ENCODE data around the gene LTBP3.

Gene LTBP3

GRCh38 chr11:65585396-65586246 lies 27.5 kb upstream of the LTBP3 start:
- DNase-seq (ENCODE audit: low spot score): no peak

- DNase-seq (ENCODE audit: low spot score): no peak
Measured at GRCh38 chr11:65584723-65585171, 26.6 kb upstream of the LTBP3 start.

GRCh38 chr11:65584106-65584505 lies 25.9 kb upstream of the LTBP3 start:
- no peak for DNase-seq (ENCODE audit: low spot score)

DNA sequence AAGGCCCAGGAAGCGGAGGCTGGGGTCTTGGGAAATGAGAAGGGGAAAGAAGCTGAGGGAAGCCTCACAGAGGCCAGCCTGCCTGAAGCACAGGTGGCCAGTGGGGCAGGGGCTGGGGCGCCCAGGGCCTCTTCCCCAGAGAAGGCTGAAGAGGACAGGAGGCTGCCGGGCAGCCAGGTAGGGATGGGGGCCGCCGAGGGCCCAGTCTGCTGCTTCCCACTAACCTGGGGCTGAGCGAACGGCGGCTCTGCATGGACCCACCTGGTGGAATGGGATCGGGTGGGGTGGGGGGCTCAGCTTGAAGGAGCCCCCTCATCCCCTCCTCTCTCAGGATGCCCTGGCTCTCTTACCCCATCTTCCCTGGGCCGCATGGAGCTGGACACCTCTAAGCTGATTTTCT lies 25.4 kb upstream of the LTBP3 start:
- no peak for DNase-seq (ENCODE audit: low spot score)

- no peak for DNase-seq (ENCODE audit: low spot score)
Measured at GRCh38 chr11:65581928-65582327, 23.8 kb upstream of the LTBP3 start.

DNA sequence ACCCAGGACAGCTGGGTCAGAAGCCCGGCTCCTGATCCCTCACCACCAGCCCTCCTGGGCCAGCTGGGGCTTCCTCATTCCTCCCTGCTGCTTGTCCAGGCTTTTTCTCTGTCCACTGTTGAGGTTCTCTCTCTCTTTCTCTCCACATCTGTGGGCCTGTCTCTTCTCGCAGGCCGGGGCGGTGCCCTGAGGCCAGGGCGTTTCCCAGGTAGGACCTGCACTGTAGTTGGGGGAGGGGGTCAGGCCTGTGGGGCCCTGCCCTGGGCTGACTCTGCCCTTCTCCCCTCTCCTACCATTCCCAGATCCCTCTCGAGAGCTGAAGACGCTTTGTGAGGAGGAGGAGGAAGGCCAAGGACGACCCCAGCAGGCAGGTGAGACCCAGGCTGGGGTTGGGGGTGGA lies 22.6 kb upstream of the LTBP3 start:
- DNase-seq (ENCODE audit: low spot score): no peak

DNA sequence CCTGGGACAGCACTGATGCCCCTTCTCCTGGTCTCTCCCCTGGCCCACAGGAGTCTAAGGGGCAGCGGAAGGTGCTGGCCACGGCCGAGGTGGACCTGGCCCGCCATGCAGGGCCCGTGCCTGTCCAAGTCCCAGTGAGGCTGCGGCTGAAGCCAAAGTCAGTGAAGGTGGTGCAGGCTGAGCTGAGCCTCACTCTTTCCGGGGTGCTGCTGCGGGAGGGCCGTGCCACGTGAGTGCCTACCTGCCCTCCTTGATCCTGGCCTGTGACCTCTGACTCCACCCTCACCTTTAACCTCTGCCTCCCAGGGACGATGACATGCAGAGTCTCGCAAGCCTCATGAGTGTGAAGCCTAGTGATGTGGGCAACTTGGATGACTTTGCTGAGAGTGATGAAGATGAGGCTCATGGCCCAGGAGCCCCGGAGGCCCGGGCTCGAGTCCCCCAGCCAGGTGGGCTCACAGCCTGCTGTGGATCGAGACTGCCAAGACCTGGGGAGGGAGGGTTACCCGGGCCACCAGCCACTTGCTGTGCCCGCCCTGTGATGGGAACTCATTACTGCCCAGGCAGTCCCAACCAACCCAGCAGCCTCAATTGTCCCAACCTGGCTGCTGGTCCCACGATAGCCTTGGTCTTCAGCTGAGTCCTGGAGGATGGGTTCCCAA lies 22.0 kb upstream of the LTBP3 start:
- DNase-seq (ENCODE audit: low spot score): no peak

- DNase-seq (ENCODE audit: low spot score): no peak
Measured at GRCh38 chr11:65579291-65579690, 21.1 kb upstream of the LTBP3 start.

DNA sequence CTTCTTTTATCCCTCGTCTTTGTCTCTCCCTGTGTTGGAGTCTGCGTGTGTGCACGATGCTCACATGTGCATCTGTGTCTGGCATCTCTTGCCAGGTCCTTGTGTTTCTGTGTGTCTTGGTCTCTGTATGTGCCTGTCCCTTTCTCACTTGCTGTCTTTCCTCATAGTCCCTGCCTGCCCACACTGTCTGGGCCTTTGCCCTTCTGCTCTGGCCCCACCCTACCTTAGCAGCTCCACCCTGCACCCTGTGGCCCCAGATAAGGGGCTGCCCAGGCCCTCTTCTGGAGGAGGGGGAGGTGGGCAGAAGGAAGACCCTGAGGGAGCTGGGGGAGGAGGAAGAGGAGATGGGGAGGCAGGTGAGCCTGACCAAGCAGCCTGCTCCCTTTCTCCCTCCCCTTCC lies 20.5 kb upstream of the LTBP3 start:
- DNase-seq (ENCODE audit: low spot score): no peak

- no peak for DNase-seq (ENCODE audit: low spot score)
Measured at GRCh38 chr11:65578134-65578533, 20.0 kb upstream of the LTBP3 start.

DNA sequence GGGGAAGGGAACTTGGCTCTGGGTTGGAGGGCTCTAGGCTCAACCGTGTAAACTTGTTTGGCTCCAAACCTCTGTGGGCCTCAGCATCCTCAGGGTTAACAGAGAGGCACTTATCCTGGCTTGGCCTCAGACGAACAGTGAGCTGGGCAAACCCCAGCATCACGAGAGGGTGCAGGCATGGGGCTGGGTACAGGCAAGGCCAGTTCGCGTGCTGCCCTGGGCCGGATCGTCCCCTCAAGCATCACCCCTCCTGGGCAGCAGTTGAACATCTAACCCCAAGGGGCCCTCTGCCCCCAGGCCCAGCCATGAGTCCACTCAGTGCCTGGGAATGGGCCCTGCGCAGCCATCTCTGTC lies 19.6 kb upstream of the LTBP3 start:
- no peak for DNase-seq (ENCODE audit: low spot score)

DNA sequence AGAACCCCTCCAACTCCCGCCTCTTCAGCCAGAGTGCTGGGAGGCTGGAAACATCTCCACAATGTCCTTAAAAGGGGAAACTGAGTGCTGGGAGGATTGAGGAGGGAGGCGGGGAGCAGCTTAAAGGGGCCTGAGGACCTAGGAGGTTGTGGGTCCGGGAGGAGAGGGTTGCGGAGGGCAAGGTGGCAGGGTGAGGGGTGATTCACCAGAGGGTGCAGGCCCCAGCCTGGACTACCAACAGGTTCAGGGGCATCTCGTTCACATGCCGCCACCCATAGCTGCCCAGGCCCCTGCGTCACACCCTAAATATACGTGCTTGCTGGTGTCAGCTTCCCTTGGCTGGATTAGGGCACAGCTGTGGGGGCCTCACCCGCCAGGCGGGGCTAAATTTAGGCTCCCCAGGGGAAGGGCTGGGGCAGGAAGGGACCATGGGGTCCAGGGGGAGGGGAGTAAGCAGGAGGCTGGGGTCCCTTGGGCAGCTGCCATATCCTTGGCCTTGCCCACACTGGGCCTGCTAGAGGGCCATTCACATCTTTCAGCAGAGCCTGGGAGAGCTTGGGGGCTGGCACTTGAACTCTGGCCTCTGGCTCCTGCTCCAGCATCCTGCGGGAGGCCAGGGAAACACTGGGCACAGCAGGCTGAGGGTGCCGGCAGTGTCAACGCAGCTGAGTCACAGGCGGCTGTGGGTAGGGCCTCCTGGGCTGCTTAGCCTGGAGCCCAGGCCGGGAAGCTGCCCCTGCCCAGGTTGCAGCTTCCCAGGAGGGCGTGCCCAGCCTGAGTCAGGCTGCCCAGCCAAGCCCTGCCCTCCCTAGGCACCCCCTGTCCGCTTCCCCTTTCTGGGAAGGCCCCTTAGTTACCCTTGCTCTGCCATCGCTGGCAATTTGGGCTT lies 19.0 kb upstream of the LTBP3 start:
- no peak for DNase-seq (ENCODE audit: low spot score)

- DNase-seq (ENCODE audit: low spot score): no peak
Measured at GRCh38 chr11:65576232-65576866, 18.2 kb upstream of the LTBP3 start.

GRCh38 chr11:65575568-65576231 lies 17.5 kb upstream of the LTBP3 start, which contains the start of gene EHBP1L1:
Gene EHBP1L1, plus strand, starts transcription at chr11:65576053. Its CDS starts 250 bp downstream, at chr11:65576303.
- DNase-seq (ENCODE audit: low spot score): peak; percentile 83

DNA sequence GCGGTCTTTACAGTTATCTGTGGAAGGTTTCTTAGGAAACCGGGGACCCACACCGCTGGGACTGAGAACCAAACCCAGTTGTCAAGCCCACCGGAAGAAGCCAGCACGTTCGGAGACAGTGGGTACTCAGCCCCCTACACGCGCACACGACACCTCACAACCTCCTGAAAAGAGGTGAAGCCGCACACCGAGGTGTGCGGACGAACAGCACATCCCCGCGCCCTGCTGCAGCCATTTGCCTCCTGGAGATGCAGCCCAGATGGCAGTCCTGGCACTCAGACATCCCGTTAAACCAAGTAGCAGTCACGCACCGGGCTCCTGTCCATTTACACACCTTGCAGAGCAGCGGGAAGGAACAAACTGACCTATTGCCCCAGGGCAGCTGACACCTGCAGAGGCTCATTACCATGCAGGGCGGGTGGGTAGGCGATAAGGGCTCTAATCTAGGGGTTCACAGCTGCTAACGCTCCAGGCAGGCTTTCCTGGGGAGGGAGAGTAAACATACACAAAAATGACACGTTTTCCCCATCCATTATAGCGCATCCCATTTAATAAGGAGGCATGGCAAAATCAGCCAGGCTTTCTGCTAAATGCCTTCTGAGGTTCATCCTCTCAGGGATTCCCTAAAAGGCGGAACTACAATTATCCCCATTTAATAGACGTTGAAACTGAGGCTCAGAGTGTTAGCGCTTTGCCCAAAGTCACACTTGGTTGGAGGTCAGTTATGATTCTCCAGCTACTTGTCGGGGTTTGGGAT lies 16.8 kb upstream of the LTBP3 start:
- no peak for DNase-seq (ENCODE audit: low spot score)

DNA sequence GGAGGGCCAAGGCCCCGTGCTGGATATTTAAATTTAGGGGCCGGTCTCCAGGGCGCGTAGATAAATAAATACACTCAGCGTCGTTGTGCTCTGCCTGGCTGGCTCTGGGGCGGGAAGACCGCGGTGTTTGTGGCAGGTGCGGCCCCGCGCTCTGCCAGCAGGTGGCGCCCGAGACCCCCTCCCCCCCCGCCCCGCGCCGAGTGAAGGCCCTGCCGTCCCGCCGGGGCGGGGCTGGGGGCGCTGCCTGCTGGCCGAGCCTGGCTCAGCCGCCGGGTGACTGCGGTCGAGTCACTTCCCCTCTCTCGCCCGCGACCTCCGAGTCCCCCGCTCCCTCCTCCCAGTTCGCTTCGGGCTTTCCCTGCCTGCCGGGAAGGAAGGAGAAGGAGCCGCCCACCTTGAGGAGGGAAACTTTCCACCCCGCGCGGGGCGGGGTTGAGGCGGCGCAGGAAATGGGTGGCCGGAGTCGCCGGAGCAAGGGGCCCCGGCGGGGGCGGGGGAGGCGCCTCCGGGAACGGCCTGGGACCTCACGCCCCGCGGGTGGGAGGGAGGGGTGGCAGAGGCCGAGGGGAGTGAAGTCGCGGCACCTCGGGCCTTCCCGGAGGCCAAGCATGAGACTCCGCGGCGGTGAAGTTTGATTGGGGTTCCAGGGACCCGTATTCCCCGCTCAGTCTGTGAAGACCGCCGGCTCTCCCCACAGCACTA lies 16.1 kb upstream of the LTBP3 start:
- DNase-seq (ENCODE audit: low spot score): peak; percentile 95

DNA sequence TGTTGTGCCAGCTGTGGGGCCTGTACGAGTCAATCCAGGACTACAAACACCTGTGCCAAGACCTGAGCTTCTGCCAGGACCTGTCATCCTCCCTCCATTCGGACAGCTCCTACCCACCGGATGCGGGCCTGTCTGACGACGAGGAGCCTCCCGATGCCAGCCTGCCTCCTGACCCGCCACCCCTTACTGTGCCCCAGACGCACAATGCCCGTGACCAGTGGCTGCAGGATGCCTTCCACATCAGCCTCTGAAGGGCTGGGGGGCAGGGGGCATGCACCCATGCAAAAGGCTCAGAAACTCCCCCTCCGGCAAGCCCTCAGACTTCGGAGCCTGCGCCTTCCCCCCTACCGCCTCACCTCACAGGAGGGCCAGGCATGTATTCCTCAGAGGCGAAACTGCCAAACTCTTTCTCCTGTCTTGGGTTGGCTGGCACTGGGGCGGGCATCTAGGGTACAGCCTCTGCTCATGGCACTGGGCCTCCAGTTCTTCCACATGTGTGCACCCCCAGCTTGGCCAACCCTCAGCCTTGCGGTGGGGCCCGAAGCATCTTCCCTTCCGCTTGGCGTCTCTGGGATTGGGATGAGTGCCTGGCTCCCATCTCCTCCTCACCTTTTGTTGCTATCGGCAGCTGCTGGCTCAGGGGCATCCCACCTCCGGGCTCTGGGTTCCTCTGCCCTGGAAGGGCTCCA lies 15.4 kb upstream of the LTBP3 start:
- DNase-seq (ENCODE audit: low spot score): no peak

GRCh38 chr11:65572356-65573051 lies 14.3 kb upstream of the LTBP3 start, which contains the start of gene FAM89B:
Gene FAM89B, plus strand, starts transcription at chr11:65572538. Its CDS starts 132 bp downstream, at chr11:65572670.
- DNase-seq (ENCODE audit: low spot score): peak; percentile 88

GRCh38 chr11:65571940-65572339 lies 13.8 kb upstream of the LTBP3 start:
- no peak for DNase-seq (ENCODE audit: low spot score)
